ENCODE measurements around the gene QSOX1.

GRCh38 chr1:180135535-180135934 is 19.1 kb upstream of the QSOX1 start:
- TF ChIP-seq CTCF (IDR thresholded peaks at IDR 0.05; ENCODE audit: insufficient read depth, low read length, poor library complexity, severe bottlenecking) = no peak
- no peak for TF ChIP-seq EZH2phosphoT487 (conservative IDR thresholded peaks at IDR 0.05; ENCODE audit: low read length)

Data from SU-DHL-6 (cell line).